RWPE2 (cell line): ENCODE data around the gene TMEM9.

Experiments
- ATAC-seq: fragments of 200-7000 bp; cut with Tn5 transposase; 3 replicates; pipeline ENCODE4 v1.9.1; 2021; ENCODE audit warnings: low read depth
- DNase-seq: peaks from one replicate; pipeline ENCODE4 v3.0.0-alpha.2; 2020; ENCODE audit warnings: low spot score
- H3K27ac ChIP-seq: fragments of 450-650 bp; 2 replicates; pipeline ENCODE4 v1.5.1; 2017; ENCODE audit warnings: mild to moderate bottlenecking; ENCODE audit not compliant: poor library complexity, severe bottlenecking
- H3K27me3 ChIP-seq: fragments of 250-450 bp; sonication (Bioruptor Pico); 2 replicates; pipeline ENCODE4 v1.5.1; 2021; ENCODE audit warnings: mild to moderate bottlenecking, moderate library complexity; ENCODE audit not compliant: insufficient read depth, poor library complexity, severe bottlenecking
- H3K36me3 ChIP-seq: fragments of 250-450 bp; sonication (Bioruptor Pico); 2 replicates; pipeline ENCODE4 v1.5.1; 2020; ENCODE audit warnings: low read depth, mild to moderate bottlenecking, moderate library complexity
- H3K4me1 ChIP-seq: fragments of 250-450 bp; sonication (Bioruptor Pico); 2 replicates; pipeline ENCODE4 v1.5.1; 2021; ENCODE audit warnings: mild to moderate bottlenecking, moderate library complexity; ENCODE audit not compliant: insufficient read depth, poor library complexity, severe bottlenecking
- H3K4me3 ChIP-seq: fragments of 250-450 bp; sonication (Bioruptor Pico); 2 replicates; pipeline ENCODE4 v1.5.1; 2021; ENCODE audit warnings: mild to moderate bottlenecking, moderate library complexity; ENCODE audit not compliant: severe bottlenecking
- H3K9me3 ChIP-seq: fragments of 250-450 bp; sonication (Bioruptor Pico); 2 replicates; pipeline ENCODE4 v1.5.1; 2021; ENCODE audit warnings: mild to moderate bottlenecking, moderate library complexity; ENCODE audit not compliant: severe bottlenecking
- CTCF ChIP-seq: fragments of 450-650 bp; IDR thresholded peaks from one replicate; pipeline ENCODE4 v1.5.1; 2017; ENCODE audit warnings: mild to moderate bottlenecking, moderate library complexity; ENCODE audit not compliant: poor library complexity, severe bottlenecking

The TMEM9 gene

GRCh38 chr1:201191653-201192260 lies 37.5 kb upstream of the TMEM9 start:
- no peaks in the 10 kb centered on the region for H3K9me3 ChIP-seq
- H3K4me1 ChIP-seq: peaks cover 2% of the 10 kb centered on the region
- ATAC-seq: peak; percentile 96
- no peaks in the 10 kb centered on the region for H3K36me3 ChIP-seq
- no peak for DNase-seq
- H3K27me3 ChIP-seq: no peaks in the 10 kb centered on the region
- no peak overlapping the region for H3K4me3 ChIP-seq
- no peak for TF ChIP-seq CTCF
- H3K27ac ChIP-seq: no peak overlapping the region

GRCh38 chr1:201190624-201191051 lies 36.4 kb upstream of the TMEM9 start, which contains the start of gene IGFN1:
Gene IGFN1, plus strand, starts transcription at chr1:201190824. Its CDS starts 2,470 bp downstream, at chr1:201193294.
- H3K4me1 ChIP-seq: peaks cover 2% of the 10 kb centered on the region
- no peaks in the 10 kb centered on the region for H3K9me3 ChIP-seq
- no peak within 1 kb of the TSS for H3K4me3 ChIP-seq
- no peak for ATAC-seq
- H3K27ac ChIP-seq: no peak within 1 kb of the TSS
- no peak for DNase-seq
- H3K27me3 ChIP-seq: no peaks in the 10 kb centered on the region
- no peak for TF ChIP-seq CTCF
- H3K36me3 ChIP-seq: no peaks in the 10 kb centered on the region

GRCh38 chr1:201190005-201190404 lies 35.7 kb upstream of the TMEM9 start:
- no peaks in the 10 kb centered on the region for H3K9me3 ChIP-seq
- peaks cover 2% of the 10 kb centered on the region for H3K4me1 ChIP-seq
- H3K4me3 ChIP-seq: no peak overlapping the region
- H3K36me3 ChIP-seq: no peaks in the 10 kb centered on the region
- ATAC-seq (no peak), DNase-seq (no peak)
- no peak for TF ChIP-seq CTCF
- no peak overlapping the region for H3K27ac ChIP-seq
- no peaks in the 10 kb centered on the region for H3K27me3 ChIP-seq

- no peak for ATAC-seq
- Histone ChIP-seq H3K27ac (no peak overlapping the region), H3K27me3 (no peaks in the 10 kb centered on the region), H3K4me3 (no peak overlapping the region), H3K9me3 (no peaks in the 10 kb centered on the region), H3K36me3 (no peaks in the 10 kb centered on the region), H3K4me1 (peaks cover 2% of the 10 kb centered on the region)
- DNase-seq: no peak
- TF ChIP-seq CTCF: no peak
Measured at GRCh38 chr1:201189085-201189484, 34.8 kb upstream of the TMEM9 start.

- H3K36me3 ChIP-seq: no peaks in the 10 kb centered on the region
- DNase-seq: no peak
- H3K27me3 ChIP-seq: no peaks in the 10 kb centered on the region
- H3K9me3 ChIP-seq: no peaks in the 10 kb centered on the region
- no peak overlapping the region for H3K27ac ChIP-seq
- H3K4me1 ChIP-seq: no peaks in the 10 kb centered on the region
- ATAC-seq: no peak
- TF ChIP-seq CTCF: no peak
- H3K4me3 ChIP-seq: no peak overlapping the region
Measured at GRCh38 chr1:201186192-201186591, 31.9 kb upstream of the TMEM9 start.
